Activated T-cell treated with anti-CD3 and anti-CD28 coated beads, Interleukin-2, amount 50 U/mL, for 24 hours (primary cell): ENCODE data around the gene HELT.
"Not testable (repeated sequence)": the region's sequence is repeated elsewhere in the genome, so short reads cannot be mapped to it uniquely, and the experiment has no call there.

Experiments used
- DNase-seq: peaks from one replicate; pipeline ENCODE4 v3.0.0-alpha.2; 2020
- H3K27ac Mint-ChIP-seq: 2 replicates; pipeline ENCODE4 v1.8.0; 2020; ENCODE audit warnings: mild to moderate bottlenecking, mixed read lengths
- H3K27me3 Mint-ChIP-seq: 2 replicates; pipeline ENCODE4 v1.8.0; 2020; ENCODE audit warnings: mixed read lengths
- H3K36me3 Mint-ChIP-seq: 2 replicates; pipeline ENCODE4 v1.8.0; 2020; ENCODE audit warnings: low read depth, mixed read lengths
- H3K4me1 Mint-ChIP-seq: 2 replicates; pipeline ENCODE4 v1.8.0; 2020; ENCODE audit warnings: low read depth, mixed read lengths
- H3K4me3 Mint-ChIP-seq: 2 replicates; pipeline ENCODE4 v1.8.0; 2020; ENCODE audit warnings: mild to moderate bottlenecking, moderate library complexity, mixed read lengths
- H3K9me3 Mint-ChIP-seq: 2 replicates; pipeline ENCODE4 v1.8.0; 2020; ENCODE audit warnings: mixed read lengths

The HELT gene

GRCh38 chr4:184992422-184992821 is 25.9 kb upstream of the HELT start:
- DNase-seq, result no peak
- Mint-ChIP-seq H3K27ac (no peak overlapping the region), H3K36me3 (no peaks in the 10 kb centered on the region), H3K4me3 (no peak overlapping the region), H3K9me3 (no peaks in the 10 kb centered on the region), H3K27me3 (no peaks in the 10 kb centered on the region), H3K4me1 (no peaks in the 10 kb centered on the region)

- no peak for DNase-seq
- Mint-ChIP-seq H3K4me3 (no peak overlapping the region), H3K4me1 (no peaks in the 10 kb centered on the region), H3K27ac (no peak overlapping the region), H3K27me3 (no peaks in the 10 kb centered on the region), H3K9me3 (no peaks in the 10 kb centered on the region), H3K36me3 (no peaks in the 10 kb centered on the region)
Measured at GRCh38 chr4:184993247-184993646, 25.0 kb upstream of the HELT start.

GRCh38 chr4:184994010-184994622 is 24.2 kb upstream of the HELT start:
- no peaks in the 10 kb centered on the region for H3K36me3 Mint-ChIP-seq
- no peak for DNase-seq

GRCh38 chr4:184994623-184995010 is 23.7 kb upstream of the HELT start:
- Mint-ChIP-seq H3K27ac (no peak overlapping the region), H3K4me3 (no peak overlapping the region), H3K36me3 (no peaks in the 10 kb centered on the region), H3K4me1 (no peaks in the 10 kb centered on the region), H3K9me3 (no peaks in the 10 kb centered on the region), H3K27me3 (no peaks in the 10 kb centered on the region)
- no peak for DNase-seq

More at GRCh38 chr4:184994010-184994622, 24.2 kb upstream of the HELT start:
- no peak overlapping the region for H3K27ac Mint-ChIP-seq
- no peak overlapping the region for H3K4me3 Mint-ChIP-seq
- no peaks in the 10 kb centered on the region for H3K27me3 Mint-ChIP-seq
- no peaks in the 10 kb centered on the region for H3K4me1 Mint-ChIP-seq
- no peaks in the 10 kb centered on the region for H3K9me3 Mint-ChIP-seq

- DNase-seq, H3K4me3 Mint-ChIP-seq, H3K9me3 Mint-ChIP-seq, H3K36me3 Mint-ChIP-seq, H3K27me3 Mint-ChIP-seq, H3K4me1 Mint-ChIP-seq, H3K27ac Mint-ChIP-seq: not testable (repeated sequence)
Measured at GRCh38 chr4:184997656-184998055, 20.6 kb upstream of the HELT start.

- Mint-ChIP-seq H3K4me1 (peaks cover 6% of the 10 kb centered on the region), H3K27me3 (peaks cover 38% of the 10 kb centered on the region), H3K4me3 (no peak overlapping the region), H3K36me3 (no peaks in the 10 kb centered on the region), H3K27ac (no peak overlapping the region), H3K9me3 (no peaks in the 10 kb centered on the region)
- DNase-seq, result no peak
Measured at GRCh38 chr4:185002784-185003183, 15.5 kb upstream of the HELT start.

GRCh38 chr4:185003596-185004351 is 14.5 kb upstream of the HELT start:
- no peak overlapping the region for H3K27ac Mint-ChIP-seq
- H3K27me3 Mint-ChIP-seq, result peaks cover 46% of the 10 kb centered on the region
- peaks cover 6% of the 10 kb centered on the region for H3K4me1 Mint-ChIP-seq
- no peaks in the 10 kb centered on the region for H3K36me3 Mint-ChIP-seq
- H3K4me3 Mint-ChIP-seq, result no peak overlapping the region
- no peak for DNase-seq
- no peaks in the 10 kb centered on the region for H3K9me3 Mint-ChIP-seq

GRCh38 chr4:185004562-185005218 is 13.6 kb upstream of the HELT start:
- H3K36me3 Mint-ChIP-seq, result no peaks in the 10 kb centered on the region
- no peak for DNase-seq
- H3K4me1 Mint-ChIP-seq, result peaks cover 6% of the 10 kb centered on the region
- no peak overlapping the region for H3K27ac Mint-ChIP-seq
- H3K9me3 Mint-ChIP-seq, result no peaks in the 10 kb centered on the region
- peaks cover 55% of the 10 kb centered on the region for H3K27me3 Mint-ChIP-seq
- peak overlapping the region; percentile 40 for H3K4me3 Mint-ChIP-seq

- no peak overlapping the region for H3K27ac Mint-ChIP-seq
- peak; percentile 84 for DNase-seq
- peak overlapping the region; percentile 40 for H3K4me3 Mint-ChIP-seq
- peaks cover 61% of the 10 kb centered on the region for H3K27me3 Mint-ChIP-seq
- no peaks in the 10 kb centered on the region for H3K36me3 Mint-ChIP-seq
- H3K4me1 Mint-ChIP-seq, result peaks cover 6% of the 10 kb centered on the region
- no peaks in the 10 kb centered on the region for H3K9me3 Mint-ChIP-seq
Measured at GRCh38 chr4:185005219-185005819, 13.0 kb upstream of the HELT start.

- Mint-ChIP-seq H3K9me3 (no peaks in the 10 kb centered on the region), H3K27me3 (peaks cover 88% of the 10 kb centered on the region), H3K4me1 (peaks cover 2% of the 10 kb centered on the region), H3K27ac (no peak overlapping the region), H3K4me3 (no peak overlapping the region), H3K36me3 (no peaks in the 10 kb centered on the region)
- DNase-seq, result peak; percentile 51
Measured at GRCh38 chr4:185011408-185011807, 6.9 kb upstream of the HELT start.

- Mint-ChIP-seq H3K27me3 (peaks cover 92% of the 10 kb centered on the region), H3K27ac (no peak overlapping the region), H3K4me1 (peaks cover 7% of the 10 kb centered on the region), H3K4me3 (no peak overlapping the region), H3K36me3 (no peaks in the 10 kb centered on the region), H3K9me3 (no peaks in the 10 kb centered on the region)
- DNase-seq, result no peak
Measured at GRCh38 chr4:185013417-185014125, 4.7 kb upstream of the HELT start.

GRCh38 chr4:185015108-185015507 is 3.2 kb upstream of the HELT start:
- H3K27me3 Mint-ChIP-seq, result peaks cover 90% of the 10 kb centered on the region
- no peak overlapping the region for H3K4me3 Mint-ChIP-seq
- no peak overlapping the region for H3K27ac Mint-ChIP-seq
- no peaks in the 10 kb centered on the region for H3K9me3 Mint-ChIP-seq
- H3K36me3 Mint-ChIP-seq, result no peaks in the 10 kb centered on the region
- DNase-seq, result no peak
- peaks cover 12% of the 10 kb centered on the region for H3K4me1 Mint-ChIP-seq

- peaks cover 90% of the 10 kb centered on the region for H3K27me3 Mint-ChIP-seq
- no peak overlapping the region for H3K4me3 Mint-ChIP-seq
- H3K27ac Mint-ChIP-seq, result no peak overlapping the region
- DNase-seq, result no peak
- no peaks in the 10 kb centered on the region for H3K9me3 Mint-ChIP-seq
- H3K36me3 Mint-ChIP-seq, result no peaks in the 10 kb centered on the region
- peaks cover 18% of the 10 kb centered on the region for H3K4me1 Mint-ChIP-seq
Measured at GRCh38 chr4:185016101-185016940, 2.0 kb upstream of the HELT start.
